ENCODE measurements around the gene SPAG9.

SPAG9 gene

GRCh38 chr17:51036084-51036483, 84.6 kb downstream of the SPAG9 start:
- DNase-seq = no peak

GRCh38 chr17:51035431-51035830, 85.2 kb downstream of the SPAG9 start:
- DNase-seq = no peak

GRCh38 chr17:51034800-51035199, 85.9 kb downstream of the SPAG9 start:
- no peak for DNase-seq

GRCh38 chr17:51032850-51033249, 87.8 kb downstream of the SPAG9 start:
- DNase-seq = no peak

- DNase-seq = no peak
Measured at GRCh38 chr17:51029568-51030463, 90.9 kb downstream of the SPAG9 start.

GRCh38 chr17:51029142-51029541, 91.5 kb downstream of the SPAG9 start:
- DNase-seq = no peak

GRCh38 chr17:51028176-51028863, 92.3 kb downstream of the SPAG9 start:
- DNase-seq = no peak

GRCh38 chr17:51018541-51018940, 102.1 kb downstream of the SPAG9 start:
- no peak for DNase-seq

- DNase-seq = no peak
Measured at GRCh38 chr17:51017270-51017669, 103.4 kb downstream of the SPAG9 start.

GRCh38 chr17:51016099-51016498, 104.6 kb downstream of the SPAG9 start:
- no peak for DNase-seq

GRCh38 chr17:51015145-51015558, 105.5 kb downstream of the SPAG9 start:
- DNase-seq = peak; percentile 66

GRCh38 chr17:51014129-51014528, 106.5 kb downstream of the SPAG9 start:
- DNase-seq = no peak

GRCh38 chr17:51013322-51013721, 107.3 kb downstream of the SPAG9 start:
- no peak for DNase-seq

GRCh38 chr17:51012538-51012937, 108.1 kb downstream of the SPAG9 start:
- no peak for DNase-seq

- no peak for DNase-seq
Measured at GRCh38 chr17:51010173-51010675, 110.4 kb downstream of the SPAG9 start.

- no peak for DNase-seq
Measured at GRCh38 chr17:51006601-51007000, 114.1 kb downstream of the SPAG9 start.

GRCh38 chr17:51005768-51006167, 114.9 kb downstream of the SPAG9 start:
- no peak for DNase-seq

- DNase-seq = no peak
Measured at GRCh38 chr17:51004249-51004648, 116.4 kb downstream of the SPAG9 start.

GRCh38 chr17:51000835-51001638, 119.6 kb downstream of the SPAG9 start:
- peak; percentile 80 for DNase-seq

GRCh38 chr17:50995668-50996067, 125.0 kb downstream of the SPAG9 start:
- DNase-seq = no peak

GRCh38 chr17:50993544-50993943, 127.1 kb downstream of the SPAG9 start:
- no peak for DNase-seq

- no peak for DNase-seq
Measured at GRCh38 chr17:50989149-50989548, 131.5 kb downstream of the SPAG9 start.

- no peak for DNase-seq
Measured at GRCh38 chr17:50988427-50988826, 132.2 kb downstream of the SPAG9 start.
